ENCODE measurements around the gene TP53BP2. TPM values are rescaled to one million over a fixed set of nuclear protein-coding genes. Genes with fewer than 3 reads are reported as not detected.
A peak's percentile ranks its signal among the peaks of the same experiment; 100 is the strongest.
"Not testable (repeated sequence)": the region's sequence is repeated elsewhere in the genome, so short reads cannot be mapped to it uniquely, and the experiment has no call there.

TP53BP2 gene
- total and polyA plus RNA-seq, 2 experiments from 2014 or later: 36.8 to 93.5 TPM

- Histone ChIP-seq H3K36me3 (no peaks in the 10 kb centered on the region), H3K27me3 (no peaks in the 10 kb centered on the region), H3K27ac (peak overlapping the region; percentile 98), H3K4me3 (peak overlapping the region; percentile 98), H3K4me1 (ENCODE audit: low read depth) (peaks cover 40% of the 10 kb centered on the region), H3K9me3 (ENCODE audit: low read depth) (no peaks in the 10 kb centered on the region)
- TF ChIP-seq, protein P1, sequence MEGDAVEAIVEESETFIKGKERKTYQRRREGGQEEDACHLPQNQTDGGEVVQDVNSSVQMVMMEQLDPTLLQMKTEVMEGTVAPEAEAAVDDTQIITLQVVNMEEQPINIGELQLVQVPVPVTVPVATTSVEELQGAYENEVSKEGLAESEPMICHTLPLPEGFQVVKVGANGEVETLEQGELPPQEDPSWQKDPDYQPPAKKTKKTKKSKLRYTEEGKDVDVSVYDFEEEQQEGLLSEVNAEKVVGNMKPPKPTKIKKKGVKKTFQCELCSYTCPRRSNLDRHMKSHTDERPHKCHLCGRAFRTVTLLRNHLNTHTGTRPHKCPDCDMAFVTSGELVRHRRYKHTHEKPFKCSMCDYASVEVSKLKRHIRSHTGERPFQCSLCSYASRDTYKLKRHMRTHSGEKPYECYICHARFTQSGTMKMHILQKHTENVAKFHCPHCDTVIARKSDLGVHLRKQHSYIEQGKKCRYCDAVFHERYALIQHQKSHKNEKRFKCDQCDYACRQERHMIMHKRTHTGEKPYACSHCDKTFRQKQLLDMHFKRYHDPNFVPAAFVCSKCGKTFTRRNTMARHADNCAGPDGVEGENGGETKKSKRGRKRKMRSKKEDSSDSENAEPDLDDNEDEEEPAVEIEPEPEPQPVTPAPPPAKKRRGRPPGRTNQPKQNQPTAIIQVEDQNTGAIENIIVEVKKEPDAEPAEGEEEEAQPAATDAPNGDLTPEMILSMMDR (IDR thresholded peaks at IDR 0.05; ENCODE audit: low read depth, low read length): no peak
- DNase-seq (ENCODE audit: low read depth in 1 of 2, low spot score in 1 of 2): no peak
These were observed 1.6 kb downstream of the TP53BP2 start for GRCh38 chr1:223843934-223844786.

DNA sequence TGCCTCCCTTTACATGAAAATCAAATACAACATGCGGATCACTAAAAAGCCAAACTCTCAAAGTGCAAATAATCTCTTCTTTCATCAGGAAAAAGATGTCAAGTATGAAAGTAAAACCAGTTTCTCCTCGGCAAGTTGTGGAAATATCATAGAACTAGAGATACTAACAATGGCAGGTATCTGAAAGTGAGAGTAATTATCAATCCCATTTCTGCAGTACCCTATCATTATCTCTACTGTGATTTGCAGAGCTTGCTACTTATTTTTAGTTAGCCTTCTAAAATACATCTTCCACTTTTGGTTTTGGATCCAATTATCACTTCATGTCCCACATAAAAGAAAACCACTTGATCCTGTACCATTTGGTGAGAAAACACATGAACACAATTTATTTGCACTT lies 3.0 kb downstream of the TP53BP2 start:
- TF ChIP-seq, protein P1 (IDR thresholded peaks at IDR 0.05; ENCODE audit: low read depth, low read length): no peak
- Histone ChIP-seq H3K27me3 (no peaks in the 10 kb centered on the region), H3K4me1 (ENCODE audit: low read depth) (peaks cover 54% of the 10 kb centered on the region), H3K4me3 (no peak overlapping the region), H3K27ac (peak overlapping the region; percentile 13), H3K9me3 (ENCODE audit: low read depth) (no peaks in the 10 kb centered on the region), H3K36me3 (no peaks in the 10 kb centered on the region)
- DNase-seq (ENCODE audit: low read depth in 1 of 2, low spot score in 1 of 2): no peak

DNA sequence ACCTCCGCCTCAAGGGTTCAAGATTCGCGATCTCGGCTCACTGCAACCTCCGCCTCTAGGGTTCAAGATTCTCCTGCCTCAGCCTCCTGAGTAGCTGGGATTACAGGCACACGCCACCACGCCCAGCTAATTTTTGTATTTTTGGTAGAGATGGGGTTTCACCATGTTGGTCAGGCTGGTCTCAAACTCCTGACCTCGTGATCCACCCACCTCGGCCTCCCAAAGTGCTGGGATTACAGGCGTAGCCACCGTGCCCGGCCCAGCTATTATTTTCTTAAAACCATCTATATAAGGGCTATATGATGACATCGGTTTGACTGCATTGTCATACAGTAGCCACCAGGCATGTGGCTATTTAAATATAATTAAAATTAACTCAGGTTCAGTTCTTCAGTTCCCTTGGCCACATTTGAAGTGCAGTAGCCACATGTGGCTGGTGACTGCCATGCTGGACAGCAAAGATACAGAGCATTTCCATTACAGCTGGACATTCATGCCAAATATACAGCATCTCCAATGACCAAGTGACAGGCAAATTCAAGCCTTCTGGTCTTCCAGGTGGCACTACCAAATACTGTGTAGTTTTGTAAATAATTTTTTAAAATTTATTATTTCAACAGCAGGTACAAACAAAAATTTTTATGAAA lies 3.6 kb downstream of the TP53BP2 start:
- not testable (repeated sequence) for H3K27me3 ChIP-seq; H3K9me3 ChIP-seq (ENCODE audit: low read depth); DNase-seq (ENCODE audit: low read depth in 1 of 2, low spot score in 1 of 2); H3K4me3 ChIP-seq; H3K36me3 ChIP-seq
- peaks cover 60% of the 10 kb centered on the region for H3K4me1 ChIP-seq (ENCODE audit: low read depth)
- peak overlapping the region; percentile 13 for H3K27ac ChIP-seq

DNA sequence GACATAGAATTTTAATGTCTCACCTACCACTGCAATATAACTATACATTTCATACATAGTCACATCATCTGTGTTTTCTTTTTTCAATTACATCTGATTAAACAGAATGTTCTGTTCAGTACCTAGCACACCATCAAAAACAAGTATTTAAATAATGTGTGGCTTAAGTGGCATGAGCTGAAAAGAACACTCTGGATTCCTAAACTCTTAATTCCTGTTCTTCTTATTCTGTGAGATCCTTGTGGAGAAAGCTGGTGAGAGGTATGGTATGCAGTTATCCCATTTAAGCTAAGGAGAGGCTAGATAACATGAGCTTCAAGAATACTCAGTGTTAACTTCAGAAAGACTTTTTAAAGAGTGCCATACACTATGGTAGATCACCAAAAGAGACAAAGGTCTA lies 5.5 kb downstream of the TP53BP2 start:
- peaks cover 76% of the 10 kb centered on the region for H3K4me1 ChIP-seq (ENCODE audit: low read depth)
- H3K9me3 ChIP-seq (ENCODE audit: low read depth): no peaks in the 10 kb centered on the region
- no peaks in the 10 kb centered on the region for H3K27me3 ChIP-seq
- TF ChIP-seq, protein P1 (IDR thresholded peaks at IDR 0.05; ENCODE audit: low read depth, low read length): no peak
- no peak for DNase-seq (ENCODE audit: low read depth in 1 of 2, low spot score in 1 of 2)
- no peaks in the 10 kb centered on the region for H3K36me3 ChIP-seq
- no peak overlapping the region for H3K4me3 ChIP-seq
- H3K27ac ChIP-seq: peak overlapping the region; percentile 88

- peak overlapping the region; percentile 88 for H3K27ac ChIP-seq
- H3K9me3 ChIP-seq (ENCODE audit: low read depth): no peaks in the 10 kb centered on the region
- DNase-seq (ENCODE audit: low read depth in 1 of 2, low spot score in 1 of 2): peak in 1 of 2 donors; percentile 26
- no peaks in the 10 kb centered on the region for H3K27me3 ChIP-seq
- no peaks in the 10 kb centered on the region for H3K36me3 ChIP-seq
- peak overlapping the region; percentile 14 for H3K4me3 ChIP-seq
- H3K4me1 ChIP-seq (ENCODE audit: low read depth): peaks cover 83% of the 10 kb centered on the region
- TF ChIP-seq, protein P1 (IDR thresholded peaks at IDR 0.05; ENCODE audit: low read depth, low read length): no peak
These were observed 7.5 kb downstream of the TP53BP2 start for GRCh38 chr1:223838125-223838854.

Measured in cardiac muscle cell (in vitro differentiated cells and primary cell).